Measurements from ENCODE around the gene KIRREL2. TPM values are rescaled to one million over a fixed set of nuclear protein-coding genes. Genes with fewer than 3 reads are reported as not detected.

The KIRREL2 gene
- total RNA-seq, 6 experiments from 2014 or later, result 0.07 TPM; not detected in 5

DNA sequence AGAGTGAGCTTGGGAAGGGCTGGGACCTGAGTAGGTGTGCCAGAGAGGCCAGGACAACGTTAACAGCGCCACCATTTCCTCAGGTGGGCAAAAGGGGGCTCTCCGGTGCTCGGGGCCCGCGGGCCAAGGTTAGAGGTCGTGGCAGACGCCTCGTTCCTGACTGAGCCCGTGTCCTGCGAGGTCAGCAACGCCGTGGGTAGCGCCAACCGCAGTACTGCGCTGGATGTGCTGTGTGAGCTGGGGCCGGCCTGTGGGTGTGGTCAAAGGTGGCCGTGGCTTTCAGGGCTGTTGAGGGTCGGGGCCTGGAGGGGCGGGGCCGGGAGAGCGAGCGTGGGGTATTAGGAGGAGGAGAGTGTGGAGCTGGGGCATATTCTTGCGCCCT is 3.7 kb downstream of the KIRREL2 start:
- peaks cover 41% of the 10 kb centered on the region for H3K27me3 Mint-ChIP-seq (ENCODE audit: insufficient read depth)
- TF ChIP-seq, protein P1, sequence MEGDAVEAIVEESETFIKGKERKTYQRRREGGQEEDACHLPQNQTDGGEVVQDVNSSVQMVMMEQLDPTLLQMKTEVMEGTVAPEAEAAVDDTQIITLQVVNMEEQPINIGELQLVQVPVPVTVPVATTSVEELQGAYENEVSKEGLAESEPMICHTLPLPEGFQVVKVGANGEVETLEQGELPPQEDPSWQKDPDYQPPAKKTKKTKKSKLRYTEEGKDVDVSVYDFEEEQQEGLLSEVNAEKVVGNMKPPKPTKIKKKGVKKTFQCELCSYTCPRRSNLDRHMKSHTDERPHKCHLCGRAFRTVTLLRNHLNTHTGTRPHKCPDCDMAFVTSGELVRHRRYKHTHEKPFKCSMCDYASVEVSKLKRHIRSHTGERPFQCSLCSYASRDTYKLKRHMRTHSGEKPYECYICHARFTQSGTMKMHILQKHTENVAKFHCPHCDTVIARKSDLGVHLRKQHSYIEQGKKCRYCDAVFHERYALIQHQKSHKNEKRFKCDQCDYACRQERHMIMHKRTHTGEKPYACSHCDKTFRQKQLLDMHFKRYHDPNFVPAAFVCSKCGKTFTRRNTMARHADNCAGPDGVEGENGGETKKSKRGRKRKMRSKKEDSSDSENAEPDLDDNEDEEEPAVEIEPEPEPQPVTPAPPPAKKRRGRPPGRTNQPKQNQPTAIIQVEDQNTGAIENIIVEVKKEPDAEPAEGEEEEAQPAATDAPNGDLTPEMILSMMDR (IDR thresholded peaks at IDR 0.05), result no peak
- no peaks in the 10 kb centered on the region for H3K36me3 Mint-ChIP-seq (ENCODE audit: low read depth)
- H3K4me1 Mint-ChIP-seq (ENCODE audit: low read depth), result no peaks in the 10 kb centered on the region
- DNase-seq, result no peak
- no peaks in the 10 kb centered on the region for H3K9me3 Mint-ChIP-seq
- H3K27ac Mint-ChIP-seq, result no peak overlapping the region
- no peak overlapping the region for H3K4me3 Mint-ChIP-seq

DNA sequence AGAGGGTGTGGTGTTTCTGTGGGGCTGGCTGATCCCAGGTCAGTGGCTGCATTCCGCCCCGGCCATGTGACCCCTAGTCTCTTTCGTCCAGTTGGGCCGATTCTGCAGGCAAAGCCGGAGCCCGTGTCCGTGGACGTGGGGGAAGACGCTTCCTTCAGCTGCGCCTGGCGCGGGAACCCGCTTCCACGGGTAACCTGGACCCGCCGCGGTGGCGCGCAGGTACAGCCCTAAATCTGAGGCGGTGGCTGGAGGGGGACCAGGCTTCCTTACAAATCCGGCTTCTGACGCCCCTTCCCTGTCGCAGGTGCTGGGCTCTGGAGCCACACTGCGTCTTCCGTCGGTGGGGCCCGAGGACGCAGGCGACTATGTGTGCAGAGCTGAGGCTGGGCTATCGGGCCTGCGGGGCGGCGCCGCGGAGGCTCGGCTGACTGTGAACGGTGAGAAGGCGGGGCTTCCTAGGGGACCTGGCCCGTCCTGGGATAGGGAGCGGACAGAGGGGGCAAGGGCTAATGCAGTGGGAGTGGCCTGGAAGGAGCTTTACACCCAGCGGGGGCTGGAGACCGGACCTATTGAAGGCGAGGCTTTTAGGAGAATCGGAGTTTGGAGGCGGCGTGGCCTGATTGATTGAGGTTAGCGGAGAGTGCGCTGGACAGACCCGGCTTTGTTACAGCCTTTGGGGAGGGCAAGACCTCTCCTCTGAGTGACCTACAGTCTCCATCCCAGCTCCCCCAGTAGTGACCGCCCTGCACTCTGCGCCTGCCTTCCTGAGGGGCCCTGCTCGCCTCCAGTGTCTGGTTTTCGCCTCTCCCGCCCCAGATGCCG is 4.3 kb downstream of the KIRREL2 start:
- Mint-ChIP-seq H3K4me3 (no peak overlapping the region), H3K9me3 (no peaks in the 10 kb centered on the region), H3K27me3 (ENCODE audit: insufficient read depth) (peaks cover 43% of the 10 kb centered on the region), H3K27ac (no peak overlapping the region), H3K36me3 (ENCODE audit: low read depth) (no peaks in the 10 kb centered on the region), H3K4me1 (ENCODE audit: low read depth) (no peaks in the 10 kb centered on the region)
- TF ChIP-seq, protein P1 (IDR thresholded peaks at IDR 0.05), result no peak
- DNase-seq, result no peak

DNA sequence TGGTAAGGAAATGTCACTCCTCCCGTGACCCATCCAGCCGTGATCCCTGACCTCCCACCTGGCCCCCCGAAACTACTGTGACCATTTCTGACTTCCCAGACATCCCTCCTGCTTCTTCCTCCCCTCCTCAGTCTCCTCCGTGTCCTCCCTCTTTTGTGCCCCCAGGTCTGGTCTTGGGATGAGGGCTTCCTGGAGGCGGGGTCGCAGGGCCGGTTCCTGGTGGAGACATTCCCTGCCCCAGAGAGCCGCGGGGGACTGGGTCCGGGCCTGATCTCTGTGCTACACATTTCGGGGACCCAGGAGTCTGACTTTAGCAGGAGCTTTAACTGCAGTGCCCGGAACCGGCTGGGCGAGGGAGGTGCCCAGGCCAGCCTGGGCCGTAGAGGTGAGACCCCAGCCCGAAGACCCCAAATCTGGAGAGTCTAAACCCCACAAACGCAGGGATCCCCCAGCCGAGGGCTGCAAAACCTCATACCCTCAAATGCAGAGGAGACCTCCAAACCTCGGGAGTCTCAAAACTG is 5.0 kb downstream of the KIRREL2 start:
- H3K27ac Mint-ChIP-seq, result no peak overlapping the region
- peaks cover 48% of the 10 kb centered on the region for H3K27me3 Mint-ChIP-seq (ENCODE audit: insufficient read depth)
- no peaks in the 10 kb centered on the region for H3K36me3 Mint-ChIP-seq (ENCODE audit: low read depth)
- no peak for DNase-seq
- H3K9me3 Mint-ChIP-seq, result no peaks in the 10 kb centered on the region
- H3K4me1 Mint-ChIP-seq (ENCODE audit: low read depth), result no peaks in the 10 kb centered on the region
- TF ChIP-seq, protein P1 (IDR thresholded peaks at IDR 0.05), result no peak
- no peak overlapping the region for H3K4me3 Mint-ChIP-seq

DNA sequence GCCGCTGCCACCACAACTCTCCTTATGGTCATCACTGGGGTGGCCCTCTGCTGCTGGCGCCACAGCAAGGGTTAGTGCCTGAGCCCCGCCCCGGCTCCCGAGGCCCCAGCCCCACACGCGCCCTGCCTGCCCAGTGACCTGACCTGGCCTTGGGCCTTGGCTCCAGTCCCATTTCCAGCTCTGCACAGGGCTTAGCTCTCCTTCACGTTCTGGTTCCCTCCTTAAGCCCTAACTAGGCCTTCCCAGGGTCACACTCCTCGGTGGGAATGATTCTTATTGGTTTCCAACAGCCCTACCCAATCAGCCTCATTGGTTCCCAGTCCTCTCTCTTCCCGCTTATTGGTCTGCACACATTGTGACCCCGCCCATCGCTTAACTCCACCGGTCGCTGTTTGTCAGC is 5.8 kb downstream of the KIRREL2 start:
- Mint-ChIP-seq H3K4me3 (no peak overlapping the region), H3K27ac (no peak overlapping the region), H3K27me3 (ENCODE audit: insufficient read depth) (peaks cover 49% of the 10 kb centered on the region), H3K4me1 (ENCODE audit: low read depth) (no peaks in the 10 kb centered on the region), H3K9me3 (no peaks in the 10 kb centered on the region), H3K36me3 (ENCODE audit: low read depth) (no peaks in the 10 kb centered on the region)
- TF ChIP-seq, protein P1 (IDR thresholded peaks at IDR 0.05), result no peak
- DNase-seq, result no peak

DNA sequence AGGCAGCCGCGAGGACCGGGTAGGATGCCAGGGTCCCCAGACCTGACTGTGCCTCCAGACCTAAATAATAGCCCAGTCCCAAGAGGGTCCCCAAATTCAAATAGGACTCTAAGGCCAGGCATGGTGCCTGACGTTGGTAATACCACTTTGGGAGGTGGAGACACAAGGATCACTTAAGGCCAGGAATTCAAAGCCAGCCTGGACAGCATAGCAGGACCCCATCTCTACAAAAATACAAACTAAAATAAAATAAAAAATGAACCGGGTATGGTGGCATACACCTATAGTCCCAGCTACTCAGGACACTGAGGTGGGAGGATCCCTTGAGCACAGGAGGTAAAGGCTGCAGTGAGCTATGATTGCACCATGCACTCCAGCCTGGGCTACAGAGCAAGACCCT is 6.3 kb downstream of the KIRREL2 start:
- Mint-ChIP-seq H3K4me1 (ENCODE audit: low read depth) (no peaks in the 10 kb centered on the region), H3K36me3 (ENCODE audit: low read depth) (no peaks in the 10 kb centered on the region), H3K4me3 (no peak overlapping the region), H3K9me3 (no peaks in the 10 kb centered on the region), H3K27ac (no peak overlapping the region), H3K27me3 (ENCODE audit: insufficient read depth) (peaks cover 52% of the 10 kb centered on the region)
- TF ChIP-seq, protein P1 (IDR thresholded peaks at IDR 0.05), result no peak
- DNase-seq, result no peak
